Stromal cell of bone marrow (primary cell): ENCODE data around the gene DLL4.
"Not testable (repeated sequence)": the region's sequence is repeated elsewhere in the genome, so short reads cannot be mapped to it uniquely, and the experiment has no call there.

Experiments used
- DNase-seq: peaks from one replicate; pipeline ENCODE4 v3.0.0-alpha.2; 2012; ENCODE audit warnings: low read depth

DLL4 gene

DNA sequence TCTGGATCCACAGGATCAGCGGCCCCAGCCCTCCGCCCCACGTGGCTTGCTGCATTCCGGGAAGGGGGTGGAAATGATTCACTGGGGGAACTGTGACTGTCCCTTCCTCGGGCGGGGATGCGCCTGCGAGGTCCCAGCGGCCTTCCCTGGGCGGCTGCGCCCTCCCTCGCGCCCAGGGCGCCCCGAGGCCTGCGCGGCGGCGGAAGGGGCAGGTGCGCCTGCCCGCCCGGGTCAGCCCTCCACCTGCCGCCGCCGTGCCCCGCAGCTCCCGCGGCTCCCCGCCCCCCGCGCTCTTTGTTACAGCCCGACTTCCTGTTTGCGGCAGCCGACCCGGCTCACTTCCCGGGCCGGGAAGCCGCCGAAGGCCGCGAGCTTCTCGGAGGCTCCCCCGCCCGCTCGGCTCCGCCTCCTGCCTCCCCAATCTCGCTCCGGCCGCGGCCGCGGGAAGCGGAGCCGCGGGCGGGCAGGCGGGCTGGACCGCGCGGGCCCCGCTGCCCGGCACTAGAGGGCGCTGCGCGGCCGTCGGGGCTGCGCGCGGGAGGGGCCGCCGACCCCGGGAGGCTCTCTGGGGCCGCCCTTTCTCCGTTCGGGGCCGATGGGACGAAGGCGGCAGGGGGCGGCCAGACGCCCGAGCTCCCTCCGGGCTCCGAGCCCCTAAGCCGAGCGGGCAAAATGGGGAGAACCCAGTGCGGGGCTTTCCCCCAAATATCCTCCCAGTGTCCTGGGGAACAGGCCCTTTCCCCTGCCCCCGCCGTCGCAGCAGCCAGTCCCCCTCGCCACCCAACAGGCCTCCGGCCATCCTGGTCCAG lies 12.6 kb downstream of the DLL4 start:
- DNase-seq = peak; percentile 48

DNA sequence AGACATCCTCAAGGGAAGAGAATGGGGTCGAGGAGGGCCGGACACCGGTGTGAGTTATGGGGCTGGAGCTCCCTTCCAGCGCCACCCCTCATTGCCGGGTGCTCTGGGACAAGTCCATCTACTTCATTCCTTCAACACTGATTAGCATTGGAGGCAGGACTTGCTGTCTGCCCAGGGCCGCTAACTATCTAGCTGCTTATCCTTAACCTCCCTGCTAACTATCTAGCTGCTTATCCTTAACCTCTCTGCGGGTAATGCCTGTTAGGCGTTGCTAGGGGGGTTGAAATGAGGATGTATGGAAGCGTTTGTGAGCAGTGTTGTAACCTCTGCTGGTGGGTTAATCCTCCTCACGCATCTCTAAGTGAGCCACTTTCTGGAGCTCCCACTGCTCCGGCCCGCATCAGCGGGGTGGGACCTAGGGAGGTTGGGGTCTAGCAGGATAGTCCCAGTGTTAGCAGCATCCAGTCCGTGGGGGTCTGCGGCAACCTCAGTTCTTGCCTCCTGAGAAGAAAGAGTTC lies 13.3 kb downstream of the DLL4 start:
- no peak for DNase-seq

DNA sequence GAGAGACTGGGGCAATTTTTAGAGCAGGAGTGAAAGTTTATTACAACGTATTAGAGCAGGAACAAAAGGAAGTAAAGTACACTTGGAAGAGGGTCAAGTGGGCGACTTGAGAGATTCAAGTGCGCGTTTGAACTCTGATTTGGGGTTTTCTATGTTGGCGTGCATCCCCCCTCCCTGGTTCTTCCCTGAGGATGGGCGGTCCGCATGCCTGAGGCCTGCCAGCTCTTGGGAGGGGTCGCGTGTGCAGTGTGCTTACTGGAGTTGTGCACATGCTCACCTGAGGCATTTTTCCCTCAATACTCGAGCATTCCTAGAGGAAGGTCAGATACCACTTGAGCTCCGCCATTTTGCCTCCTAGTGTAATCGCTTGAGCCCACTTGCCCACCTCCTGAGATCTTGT lies 13.7 kb downstream of the DLL4 start:
- DNase-seq = no peak

GRCh38 chr15:40943764-40944365 lies 14.7 kb downstream of the DLL4 start:
- DNase-seq = no peak

GRCh38 chr15:40944510-40945296 lies 15.6 kb downstream of the DLL4 start:
- no peak for DNase-seq

- DNase-seq = no peak
These were observed 19.8 kb downstream of the DLL4 start for GRCh38 chr15:40948706-40949473.

- DNase-seq = no peak
These were observed 20.6 kb downstream of the DLL4 start for GRCh38 chr15:40949756-40950207.

GRCh38 chr15:40951764-40952163 lies 22.6 kb downstream of the DLL4 start:
- DNase-seq = no peak

- no peak for DNase-seq
These were observed 23.3 kb downstream of the DLL4 start for GRCh38 chr15:40952301-40952900.

DNA sequence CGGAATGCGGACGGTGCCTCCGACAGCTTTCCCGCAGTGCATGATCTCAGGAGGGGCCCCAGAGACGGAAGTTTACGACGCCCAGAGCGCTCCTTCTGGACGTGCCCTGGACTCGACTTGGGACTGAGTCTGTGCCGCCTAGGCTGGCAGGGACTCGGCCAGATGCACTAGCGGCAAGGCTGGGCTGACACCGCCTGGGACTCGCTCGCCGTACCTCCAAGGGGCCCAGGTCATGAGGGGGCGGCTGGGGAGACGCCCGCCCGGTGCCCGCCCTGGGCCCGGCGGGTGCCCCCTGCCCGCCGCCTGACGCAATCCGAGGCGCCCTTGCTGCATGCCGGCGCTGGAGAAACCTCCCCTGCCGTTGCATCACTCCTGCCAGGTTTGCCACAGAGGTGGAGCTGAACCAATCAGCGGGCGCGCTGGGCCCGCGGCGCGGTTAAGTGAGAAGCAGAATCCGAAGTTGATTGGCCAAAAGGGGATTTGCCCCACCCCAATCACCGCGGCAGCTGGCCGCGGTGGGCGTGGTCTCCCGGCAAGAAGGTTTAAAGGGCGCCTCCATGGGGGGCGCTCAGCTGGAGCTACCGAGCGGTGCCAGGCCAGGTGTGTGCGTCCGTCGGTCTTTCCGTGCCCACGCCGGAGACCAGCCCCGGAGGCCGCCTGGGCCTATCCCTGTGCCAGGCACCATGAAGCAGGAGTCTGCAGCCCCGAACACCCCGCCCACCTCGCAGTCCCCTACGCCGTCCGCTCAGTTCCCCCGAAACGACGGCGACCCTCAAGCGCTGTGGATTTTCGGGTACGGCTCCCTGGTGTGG lies 24.0 kb downstream of the DLL4 start, which contains the start of gene CHAC1:
TSS of gene CHAC1 (plus strand) at position 571 of the 812 bp plus-strand sequence. CDS start at position 684, 113 bp downstream.
- DNase-seq = peak; percentile 85

- DNase-seq = no peak
These were observed 24.6 kb downstream of the DLL4 start for GRCh38 chr15:40953713-40954074.

GRCh38 chr15:40954158-40954848 lies 25.2 kb downstream of the DLL4 start:
- not testable (repeated sequence) for DNase-seq

DNA sequence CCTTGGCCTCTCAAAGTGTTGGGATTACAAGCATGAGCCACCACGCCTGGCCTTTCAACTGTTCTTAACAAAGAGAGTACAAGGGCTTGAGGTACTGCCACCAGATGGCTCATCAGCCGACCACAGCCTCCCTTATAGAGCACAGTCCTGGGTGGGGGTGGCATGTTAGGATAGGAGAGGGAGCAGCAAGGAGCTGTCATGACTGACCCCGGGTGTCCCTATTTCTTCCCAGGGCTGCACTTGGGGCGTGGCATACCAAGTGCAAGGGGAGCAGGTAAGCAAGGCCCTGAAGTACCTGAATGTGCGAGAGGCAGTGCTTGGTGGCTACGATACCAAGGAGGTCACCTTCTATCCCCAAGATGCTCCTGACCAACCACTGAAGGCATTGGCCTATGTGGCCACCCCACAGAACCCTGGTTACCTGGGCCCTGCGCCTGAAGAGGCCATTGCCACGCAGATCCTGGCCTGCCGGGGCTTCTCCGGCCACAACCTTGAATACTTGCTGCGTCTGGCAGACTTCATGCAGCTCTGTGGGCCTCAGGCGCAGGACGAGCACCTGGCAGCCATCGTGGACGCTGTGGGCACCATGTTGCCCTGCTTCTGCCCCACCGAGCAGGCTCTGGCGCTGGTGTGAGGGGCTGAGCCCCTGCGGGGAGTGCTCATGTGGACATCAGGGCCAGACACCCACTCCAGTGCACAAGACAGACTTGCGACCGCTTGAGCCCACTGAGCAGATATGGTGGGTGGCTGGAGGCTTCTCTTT lies 26.2 kb downstream of the DLL4 start:
- DNase-seq = no peak

GRCh38 chr15:40955930-40956540 lies 26.9 kb downstream of the DLL4 start:
- no peak for DNase-seq

DNA sequence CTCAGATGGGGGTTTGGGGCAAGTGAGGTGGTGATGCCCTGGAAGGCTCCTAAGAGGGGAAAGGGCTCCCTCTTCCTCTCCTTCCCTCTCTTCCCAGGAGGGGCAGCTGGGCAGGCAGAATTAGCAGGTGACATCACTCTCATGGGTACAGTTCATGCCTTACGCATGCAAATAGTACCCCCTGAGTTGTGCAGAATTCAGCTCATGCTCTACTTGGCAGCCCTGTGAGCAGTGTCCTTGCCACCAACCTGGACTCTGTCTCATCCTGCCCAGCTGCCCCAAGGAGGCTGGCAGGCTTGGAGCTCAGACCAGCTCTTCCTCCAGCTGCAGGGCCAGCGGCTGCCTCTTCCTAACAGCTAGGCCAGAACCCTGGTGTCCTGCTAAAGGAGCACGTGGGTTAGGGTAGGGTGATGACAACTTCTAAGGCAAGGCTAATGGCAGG lies 27.4 kb downstream of the DLL4 start:
- DNase-seq = no peak

- DNase-seq = no peak
These were observed 28.0 kb downstream of the DLL4 start for GRCh38 chr15:40957041-40957555.

DNA sequence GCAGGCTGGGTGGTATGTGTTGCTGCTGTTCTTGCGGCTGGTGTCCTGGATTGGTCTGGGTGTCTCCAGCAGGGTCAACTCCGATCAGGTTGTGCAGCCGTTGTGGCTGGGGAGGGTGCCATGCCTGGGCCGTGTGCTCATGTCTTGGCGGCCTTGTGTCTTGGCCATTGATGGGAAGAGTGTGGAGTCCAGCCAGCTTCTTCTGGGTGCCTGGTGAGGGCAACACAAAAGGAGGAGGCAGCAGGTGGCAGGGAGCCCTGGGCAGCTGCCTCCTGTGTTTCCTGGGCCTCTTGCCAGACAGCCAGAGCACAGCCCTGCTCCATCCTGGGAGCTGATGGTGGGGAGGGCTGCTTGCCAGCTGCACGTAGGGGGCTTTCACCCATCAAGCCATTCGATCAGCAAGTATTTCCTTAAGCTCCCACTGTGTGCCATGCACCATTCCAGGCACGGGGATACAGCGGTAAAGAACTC lies 28.5 kb downstream of the DLL4 start:
- DNase-seq = no peak

DNA sequence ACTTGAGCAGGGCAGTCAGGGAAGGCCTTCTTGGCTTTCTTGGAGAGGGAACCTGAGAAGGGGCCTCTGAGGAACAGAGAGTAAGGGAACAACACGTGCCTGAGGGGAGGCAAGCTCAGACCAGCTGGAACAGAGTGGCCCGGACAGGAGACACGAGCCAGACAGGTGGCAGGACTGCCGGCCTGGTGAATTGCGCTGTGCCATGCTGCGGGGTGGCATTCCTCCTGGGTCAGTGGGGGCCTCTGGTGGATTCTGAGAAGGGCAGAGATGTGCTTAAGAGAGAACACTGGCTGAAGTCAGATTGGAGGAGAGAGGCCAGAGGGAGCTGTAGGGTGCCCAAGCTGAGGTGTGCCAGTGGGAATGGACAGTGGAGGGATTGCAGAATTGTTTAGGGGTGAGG lies 29.0 kb downstream of the DLL4 start:
- no peak for DNase-seq
